BE2C (cell line): ENCODE results near the gene MPRIP.

Experiments used
- DNase-seq: peaks from one replicate; pipeline ENCODE4 v3.0.0-alpha.2; 2020
- H3K27me3 ChIP-seq: fragments of 250-450 bp; sonication (Bioruptor Pico); 2 replicates; pipeline ENCODE4 v1.5.1; 2020; ENCODE audit warnings: mild to moderate bottlenecking
- H3K36me3 ChIP-seq: fragments of 250-450 bp; sonication (Bioruptor Pico); 2 replicates; pipeline ENCODE4 v1.5.1; 2020; ENCODE audit warnings: mild to moderate bottlenecking
- H3K4me1 ChIP-seq: fragments of 250-450 bp; sonication (Bioruptor Pico); 2 replicates; pipeline ENCODE4 v1.5.1; 2020
- H3K4me3 ChIP-seq: 2 replicates; pipeline ENCODE4 v1.5.1; 2011; ENCODE audit warnings: low read depth, low read length
- H3K9me3 ChIP-seq: fragments of 250-450 bp; sonication (Bioruptor Pico); 2 replicates; pipeline ENCODE4 v1.5.1; 2020
- CTCF ChIP-seq: IDR thresholded peaks from 2 replicates; pipeline ENCODE4 v1.5.1; 2012; ENCODE audit warnings: mild to moderate bottlenecking, low read depth, low read length

The MPRIP gene

GRCh38 chr17:17024778-17025300 lies 17.4 kb upstream of the MPRIP start:
- no peak overlapping the region for H3K4me3 ChIP-seq
- no peak for TF ChIP-seq CTCF
- H3K9me3 ChIP-seq = no peaks in the 10 kb centered on the region
- H3K36me3 ChIP-seq = no peaks in the 10 kb centered on the region
- no peaks in the 10 kb centered on the region for H3K27me3 ChIP-seq
- peaks cover 18% of the 10 kb centered on the region for H3K4me1 ChIP-seq
- DNase-seq = peak; percentile 87

GRCh38 chr17:17025621-17026020 lies 16.6 kb upstream of the MPRIP start:
- H3K36me3 ChIP-seq = no peaks in the 10 kb centered on the region

DNA sequence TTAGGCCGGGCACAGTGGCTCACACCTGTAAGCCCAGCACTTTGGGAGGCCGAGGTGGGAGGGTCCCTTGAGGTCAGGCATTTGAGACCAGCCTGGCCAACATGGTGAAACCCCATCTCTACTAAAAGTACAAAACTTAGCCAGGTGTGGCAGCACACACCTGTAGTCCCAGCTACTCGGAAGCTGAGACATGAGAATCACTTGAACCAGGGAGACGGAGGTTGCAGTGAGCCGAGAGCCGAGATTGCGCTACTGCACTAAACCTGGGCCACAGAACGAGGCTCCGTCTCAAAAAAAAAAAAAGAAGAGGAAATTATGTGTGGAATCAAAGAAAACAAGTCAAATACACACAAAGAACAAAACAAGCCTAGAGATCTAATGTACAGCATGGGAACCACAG lies 16.1 kb upstream of the MPRIP start:
- Histone ChIP-seq H3K4me3 (no peak overlapping the region), H3K9me3 (no peaks in the 10 kb centered on the region), H3K27me3 (no peaks in the 10 kb centered on the region), H3K36me3 (no peaks in the 10 kb centered on the region), H3K4me1 (peaks cover 18% of the 10 kb centered on the region)
- DNase-seq = no peak
- TF ChIP-seq CTCF = no peak

More at GRCh38 chr17:17025621-17026020, 16.6 kb upstream of the MPRIP start:
- Histone ChIP-seq H3K27me3 (no peaks in the 10 kb centered on the region), H3K4me3 (no peak overlapping the region), H3K9me3 (no peaks in the 10 kb centered on the region), H3K4me1 (peaks cover 18% of the 10 kb centered on the region)
- TF ChIP-seq CTCF = no peak
- DNase-seq = peak; percentile 28

DNA sequence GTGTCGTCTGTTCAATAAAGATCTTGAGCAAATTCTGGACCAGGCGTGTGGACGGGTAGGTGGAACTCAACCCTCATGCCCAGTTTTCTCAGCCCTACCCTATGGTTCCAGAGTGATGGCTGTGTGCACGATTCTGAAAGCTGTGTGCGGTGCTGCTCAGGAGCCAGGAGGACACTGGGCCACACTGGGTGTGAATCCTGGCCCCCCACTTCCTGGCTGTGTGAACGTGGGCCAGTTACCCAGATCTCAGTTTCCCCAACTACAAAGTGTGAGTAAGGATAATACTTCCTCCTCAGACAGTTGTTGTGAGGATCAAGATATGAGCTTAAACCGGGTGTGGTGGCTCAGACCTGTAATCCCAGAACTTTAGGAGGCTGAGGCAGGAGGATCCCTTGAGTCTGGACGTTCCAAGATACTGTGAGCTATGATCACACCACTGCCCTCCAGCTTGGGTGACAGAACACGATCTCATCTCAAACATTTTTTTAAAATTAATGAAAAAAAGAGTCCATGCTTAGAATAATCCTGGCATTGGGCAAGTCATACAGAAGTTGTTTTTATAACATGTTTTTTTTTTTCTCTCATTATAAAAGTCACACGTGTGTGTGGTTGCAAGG lies 14.7 kb upstream of the MPRIP start:
- H3K9me3 ChIP-seq = no peaks in the 10 kb centered on the region
- H3K36me3 ChIP-seq = no peaks in the 10 kb centered on the region
- no peak for DNase-seq
- H3K27me3 ChIP-seq = no peaks in the 10 kb centered on the region
- H3K4me1 ChIP-seq = peaks cover 26% of the 10 kb centered on the region
- H3K4me3 ChIP-seq = no peak overlapping the region
- no peak for TF ChIP-seq CTCF

- H3K27me3 ChIP-seq = no peaks in the 10 kb centered on the region
- DNase-seq = peak; percentile 51
- TF ChIP-seq CTCF = no peak
- H3K4me1 ChIP-seq = peaks cover 26% of the 10 kb centered on the region
- H3K9me3 ChIP-seq = no peaks in the 10 kb centered on the region
- no peak overlapping the region for H3K4me3 ChIP-seq
- H3K36me3 ChIP-seq = no peaks in the 10 kb centered on the region
Measured at GRCh38 chr17:17028059-17028877, 14.0 kb upstream of the MPRIP start.
